ENCODE results near the gene SYT12. TPM values are rescaled to one million over a fixed set of nuclear protein-coding genes. Genes with fewer than 3 reads are reported as not detected.

Gene SYT12
- polyA plus RNA-seq, 6 donors from 2014 or later, result not detected

- H3K27me3 Mint-ChIP-seq, result peaks cover 4 to 17% (median 15%) of the 10 kb centered on the region in 3 donors
- no peak overlapping the region for H3K4me3 Mint-ChIP-seq
- H3K9me3 Mint-ChIP-seq, result no peaks in the 10 kb centered on the region
- H3K36me3 Mint-ChIP-seq, result no peaks in the 10 kb centered on the region
- DNase-seq (no peak), ATAC-seq (ENCODE audit: low read depth in 2 of 2) (no peak)
- H3K4me1 Mint-ChIP-seq, result peaks cover 13 to 20% (median 15%) of the 10 kb centered on the region in 3 donors
- no peak overlapping the region for H3K27ac Mint-ChIP-seq
Measured at GRCh38 chr11:67079065-67079705, 56.3 kb downstream of the SYT12 start.

GRCh38 chr11:67082071-67082791 is 59.3 kb downstream of the SYT12 start:
- H3K27me3 Mint-ChIP-seq, result peaks cover 0 to 8% (median 5%) of the 10 kb centered on the region in 3 donors
- no peaks in the 10 kb centered on the region for H3K36me3 Mint-ChIP-seq
- H3K4me3 Mint-ChIP-seq, result peak overlapping the region in 7 of 8 donors; percentile 7 to 81 (median 71)
- no peaks in the 10 kb centered on the region for H3K9me3 Mint-ChIP-seq
- peak overlapping the region in 2 of 6 donors; percentile 14 to 81 for H3K27ac Mint-ChIP-seq
- H3K4me1 Mint-ChIP-seq, result peaks cover 13 to 15% (median 14%) of the 10 kb centered on the region in 3 donors
- ATAC-seq (ENCODE audit: low read depth in 2 of 2), result peak; percentile 22 to 31
- no peak for DNase-seq

- no peak for DNase-seq
- Mint-ChIP-seq H3K4me3 (no peak overlapping the region), H3K9me3 (no peaks in the 10 kb centered on the region), H3K27ac (no peak overlapping the region), H3K4me1 (peaks cover 13% of the 10 kb centered on the region in 3 donors), H3K36me3 (no peaks in the 10 kb centered on the region), H3K27me3 (peaks cover 0 to 8% (median 0%) of the 10 kb centered on the region in 3 donors)
- ATAC-seq (ENCODE audit: low read depth in 2 of 2), result no peak
Measured at GRCh38 chr11:67083786-67084366, 60.9 kb downstream of the SYT12 start.

GRCh38 chr11:67085617-67086016 is 62.7 kb downstream of the SYT12 start:
- DNase-seq, result no peak
- Mint-ChIP-seq H3K36me3 (no peaks in the 10 kb centered on the region), H3K4me1 (peaks cover 13% of the 10 kb centered on the region in 3 donors), H3K4me3 (no peak overlapping the region), H3K9me3 (no peaks in the 10 kb centered on the region), H3K27me3 (peaks cover 0 to 8% (median 0%) of the 10 kb centered on the region in 3 donors), H3K27ac (no peak overlapping the region)
- no peak for ATAC-seq (ENCODE audit: low read depth in 2 of 2)

- Mint-ChIP-seq H3K36me3 (no peaks in the 10 kb centered on the region), H3K27me3 (peaks cover 0 to 6% (median 0%) of the 10 kb centered on the region in 3 donors), H3K4me1 (no peaks in the 10 kb centered on the region), H3K27ac (no peak overlapping the region), H3K9me3 (no peaks in the 10 kb centered on the region), H3K4me3 (no peak overlapping the region)
- DNase-seq, result no peak
- ATAC-seq (ENCODE audit: low read depth in 2 of 2), result no peak
Measured at GRCh38 chr11:67090717-67091116, 67.8 kb downstream of the SYT12 start.

GRCh38 chr11:67095214-67095507 is 72.2 kb downstream of the SYT12 start:
- ATAC-seq (ENCODE audit: low read depth in 2 of 2), result no peak
- H3K27ac Mint-ChIP-seq, result no peak overlapping the region
- DNase-seq, result no peak
- H3K4me3 Mint-ChIP-seq, result no peak overlapping the region
- no peaks in the 10 kb centered on the region for H3K36me3 Mint-ChIP-seq
- H3K4me1 Mint-ChIP-seq, result peaks cover 6 to 12% (median 10%) of the 10 kb centered on the region in 3 donors
- no peaks in the 10 kb centered on the region for H3K9me3 Mint-ChIP-seq
- H3K27me3 Mint-ChIP-seq, result peaks cover 0 to 6% (median 0%) of the 10 kb centered on the region in 3 donors

- Mint-ChIP-seq H3K36me3 (no peaks in the 10 kb centered on the region), H3K9me3 (peaks cover 0 to 2% (median 0%) of the 10 kb centered on the region in 7 donors), H3K4me1 (peaks cover 7 to 17% (median 12%) of the 10 kb centered on the region in 3 donors), H3K27ac (no peak overlapping the region), H3K4me3 (no peak overlapping the region), H3K27me3 (no peaks in the 10 kb centered on the region)
- DNase-seq (no peak), ATAC-seq (ENCODE audit: low read depth in 2 of 2) (no peak)
Measured at GRCh38 chr11:67098799-67099429, 76.0 kb downstream of the SYT12 start.

GRCh38 chr11:67099831-67100324 is 76.9 kb downstream of the SYT12 start:
- ATAC-seq (ENCODE audit: low read depth in 2 of 2), result peak; percentile 40 to 54
- Mint-ChIP-seq H3K27ac (peak overlapping the region in 2 of 6 donors; percentile 22 to 56), H3K9me3 (peaks cover 0 to 2% (median 0%) of the 10 kb centered on the region in 7 donors), H3K27me3 (no peaks in the 10 kb centered on the region), H3K4me1 (peaks cover 7 to 17% (median 12%) of the 10 kb centered on the region in 3 donors), H3K4me3 (peak overlapping the region in 2 of 8 donors; percentile 41 to 45), H3K36me3 (no peaks in the 10 kb centered on the region)
- no peak for DNase-seq

Other genes starting within 250 kb of the SYT12 start
- gene RCE1, start 179.7 kb upstream of the SYT12 start, polyA plus RNA-seq (ENCODE audit: low read depth in 6 of 6), result 10 to 100 TPM; 16.3 to 31.9 (median 19.3) TPM
- 1 to 10 TPM in 2 of 6 donors, under 1 TPM in 4; 0.19 to 1.7 (median 0.70) TPM for gene LRFN4, start 166.1 kb upstream of the SYT12 start, polyA plus RNA-seq (ENCODE audit: low read depth in 6 of 6)
- 1 to 10 TPM in 5 of 6 donors, under 1 TPM in 1; 0.96 to 4.2 (median 1.7) TPM for gene PC, start 64.8 kb upstream of the SYT12 start, polyA plus RNA-seq (ENCODE audit: low read depth in 6 of 6)
- gene C11orf86, start 47.8 kb upstream of the SYT12 start, polyA plus RNA-seq (ENCODE audit: low read depth in 6 of 6), result not detected
- 1 to 10 TPM in 2 of 6 donors, under 1 TPM in 4; 0.71 to 2.6 (median 0.97) TPM for gene RHOD, start 33.7 kb downstream of the SYT12 start, polyA plus RNA-seq (ENCODE audit: low read depth in 6 of 6)
- 10 to 100 TPM in 5 of 6 donors, 1 to 10 TPM in 1; 3.6 to 26.3 (median 14.9) TPM for gene KDM2A, start 96.1 kb downstream of the SYT12 start, polyA plus RNA-seq (ENCODE audit: low read depth in 6 of 6)
- 10 to 100 TPM; 17.9 to 63.4 (median 31.7) TPM for gene GRK2, start 243.3 kb downstream of the SYT12 start, polyA plus RNA-seq (ENCODE audit: low read depth in 6 of 6)